ENCODE measurements around the gene APLP2.
"Not testable (repeated sequence)": the region's sequence is repeated elsewhere in the genome, so short reads cannot be mapped to it uniquely, and the experiment has no call there.

APLP2 gene

DNA sequence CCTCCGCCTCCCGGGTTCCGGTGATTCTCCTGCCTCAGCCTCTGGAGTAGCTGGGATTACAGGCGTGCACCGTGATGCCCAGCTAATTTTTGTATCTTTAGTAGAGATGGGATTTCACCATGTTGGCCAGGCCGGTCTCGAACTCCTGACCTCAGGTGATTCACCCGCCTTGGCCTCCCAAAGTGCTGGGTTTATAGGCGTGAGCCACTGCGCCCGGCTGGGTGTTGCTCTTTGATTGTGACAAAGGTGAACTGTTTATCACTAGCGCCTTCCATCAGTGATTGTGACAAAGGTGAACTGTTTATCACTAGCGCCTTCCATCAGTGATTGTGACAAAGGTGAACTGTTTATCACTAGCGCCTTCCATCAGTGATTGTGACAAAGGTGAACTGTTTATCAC lies 123.9 kb downstream of the APLP2 start:
- not testable (repeated sequence) for DNase-seq (ENCODE audit: low read depth in 2 of 2)
